ENCODE results near the gene PIMREG. TPM values are rescaled to one million over a fixed set of nuclear protein-coding genes. Genes with fewer than 3 reads are reported as not detected.
"Not testable (repeated sequence)": the region's sequence is repeated elsewhere in the genome, so short reads cannot be mapped to it uniquely, and the experiment has no call there.

The PIMREG gene
- total RNA-seq, 1 donor from 2014 or later, result 0.19 TPM

DNA sequence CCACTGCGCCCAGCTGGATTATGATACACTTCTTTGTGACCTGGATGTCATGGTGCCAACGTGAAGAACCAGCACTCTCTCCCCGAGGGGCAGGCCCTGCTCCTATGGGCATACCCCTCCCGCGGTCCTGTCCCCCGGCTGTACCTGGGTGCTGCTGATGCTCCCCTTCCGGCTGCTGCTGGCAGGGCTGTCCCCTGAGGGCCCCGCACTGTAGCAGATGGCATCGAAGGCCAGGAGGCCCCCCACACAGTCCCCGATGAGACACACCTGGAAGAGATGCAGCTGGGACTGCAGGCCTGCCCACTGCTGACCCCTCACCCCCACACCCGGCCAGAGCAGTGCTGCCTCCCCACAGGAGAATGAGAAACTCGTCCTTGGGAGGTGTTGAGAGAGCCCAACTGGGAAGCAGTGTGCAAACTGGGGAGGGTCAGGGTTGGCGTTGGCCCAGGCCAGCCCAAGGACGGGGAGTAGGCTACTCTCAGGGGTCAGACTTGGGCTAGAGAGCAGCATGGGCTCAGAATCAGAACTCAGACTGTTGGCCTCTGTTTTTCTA is 33.7 kb downstream of the PIMREG start:
- Histone ChIP-seq H3K27me3 (ENCODE audit: low read depth) (peaks cover 40% of the 10 kb centered on the region), H3K4me3 (no peak overlapping the region), H3K4me1 (no peaks in the 10 kb centered on the region), H3K9me3 (replicated peaks) (no peaks in the 10 kb centered on the region), H3K27ac (replicated peaks) (no peak overlapping the region), H3K36me3 (no peaks in the 10 kb centered on the region)
- no peak for DNase-seq
- intact Hi-C loops (cut with micrococcal nuclease), result no loop called here
- TF ChIP-seq, protein P1, sequence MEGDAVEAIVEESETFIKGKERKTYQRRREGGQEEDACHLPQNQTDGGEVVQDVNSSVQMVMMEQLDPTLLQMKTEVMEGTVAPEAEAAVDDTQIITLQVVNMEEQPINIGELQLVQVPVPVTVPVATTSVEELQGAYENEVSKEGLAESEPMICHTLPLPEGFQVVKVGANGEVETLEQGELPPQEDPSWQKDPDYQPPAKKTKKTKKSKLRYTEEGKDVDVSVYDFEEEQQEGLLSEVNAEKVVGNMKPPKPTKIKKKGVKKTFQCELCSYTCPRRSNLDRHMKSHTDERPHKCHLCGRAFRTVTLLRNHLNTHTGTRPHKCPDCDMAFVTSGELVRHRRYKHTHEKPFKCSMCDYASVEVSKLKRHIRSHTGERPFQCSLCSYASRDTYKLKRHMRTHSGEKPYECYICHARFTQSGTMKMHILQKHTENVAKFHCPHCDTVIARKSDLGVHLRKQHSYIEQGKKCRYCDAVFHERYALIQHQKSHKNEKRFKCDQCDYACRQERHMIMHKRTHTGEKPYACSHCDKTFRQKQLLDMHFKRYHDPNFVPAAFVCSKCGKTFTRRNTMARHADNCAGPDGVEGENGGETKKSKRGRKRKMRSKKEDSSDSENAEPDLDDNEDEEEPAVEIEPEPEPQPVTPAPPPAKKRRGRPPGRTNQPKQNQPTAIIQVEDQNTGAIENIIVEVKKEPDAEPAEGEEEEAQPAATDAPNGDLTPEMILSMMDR (IDR thresholded peaks at IDR 0.05; ENCODE audit: borderline replicate concordance), result no peak

DNA sequence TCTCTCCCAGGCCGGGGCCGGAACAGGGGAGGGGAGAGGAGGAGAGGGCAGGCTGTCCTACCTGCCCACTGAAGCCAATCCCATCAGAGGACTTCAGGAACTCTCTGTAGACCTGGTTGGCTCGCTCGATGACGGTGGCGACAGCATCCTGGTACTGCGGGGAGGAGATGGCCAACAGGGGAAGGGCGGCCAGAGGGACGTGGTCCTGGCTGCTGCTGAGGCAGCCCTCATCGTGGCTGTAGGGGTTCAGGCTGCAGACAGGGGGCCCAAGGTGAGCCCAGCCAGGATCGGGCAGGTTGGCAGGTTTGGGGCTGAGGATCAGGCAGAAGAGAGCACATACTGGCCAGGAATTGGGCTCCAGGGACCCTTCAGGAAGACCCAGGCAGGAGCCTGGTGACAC is 34.2 kb downstream of the PIMREG start:
- DNase-seq, result no peak
- intact Hi-C loops (cut with micrococcal nuclease), result no loop called here

DNA sequence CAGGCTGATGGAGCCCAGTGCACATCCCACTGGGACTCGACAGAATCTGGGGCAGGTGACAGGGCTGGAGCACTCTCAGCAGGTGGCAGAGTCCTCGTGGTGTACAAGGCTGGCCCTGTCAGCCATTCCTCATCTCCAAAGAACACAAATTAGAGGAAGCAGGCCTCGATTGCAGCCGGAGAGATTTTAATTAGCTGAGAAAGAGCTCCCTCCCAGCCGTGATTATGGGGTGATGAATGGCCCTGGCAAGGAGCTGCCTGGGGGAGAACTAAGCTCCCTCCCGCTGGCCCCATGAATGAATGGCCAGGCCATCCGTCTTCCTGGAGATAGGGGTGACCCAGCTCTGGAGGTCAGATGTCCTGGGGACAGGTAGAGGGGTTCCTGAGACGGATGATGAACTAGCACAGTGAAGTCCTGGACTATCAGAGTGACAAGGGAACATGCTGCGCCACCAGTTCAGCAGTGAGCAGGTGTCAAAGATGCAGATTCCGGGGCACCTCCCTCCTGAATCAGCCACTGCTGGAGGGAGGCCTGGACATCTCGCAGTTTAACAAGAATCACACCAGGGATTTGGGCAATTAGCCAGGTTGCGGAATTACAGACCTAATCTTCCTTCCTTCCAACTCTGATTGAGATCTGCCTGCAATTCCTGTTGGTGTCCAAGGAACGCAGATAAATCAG is 35.5 kb downstream of the PIMREG start:
- Histone ChIP-seq H3K4me3 (no peak overlapping the region), H3K27ac (replicated peaks) (no peak overlapping the region), H3K4me1 (no peaks in the 10 kb centered on the region), H3K27me3 (ENCODE audit: low read depth) (peaks cover 48% of the 10 kb centered on the region), H3K9me3 (replicated peaks) (no peaks in the 10 kb centered on the region), H3K36me3 (no peaks in the 10 kb centered on the region)
- TF ChIP-seq, protein P1 (IDR thresholded peaks at IDR 0.05; ENCODE audit: borderline replicate concordance), result no peak
- DNase-seq, result no peak
- intact Hi-C loops (cut with micrococcal nuclease), result no loop called here

More for the DNA sequence above, 34.2 kb downstream of the PIMREG start:
- TF ChIP-seq, protein P1 (IDR thresholded peaks at IDR 0.05; ENCODE audit: borderline replicate concordance), result no peak
- Histone ChIP-seq H3K9me3 (replicated peaks) (no peaks in the 10 kb centered on the region), H3K27me3 (ENCODE audit: low read depth) (peaks cover 40% of the 10 kb centered on the region), H3K36me3 (no peaks in the 10 kb centered on the region), H3K4me3 (no peak overlapping the region), H3K4me1 (no peaks in the 10 kb centered on the region), H3K27ac (replicated peaks) (no peak overlapping the region)

DNA sequence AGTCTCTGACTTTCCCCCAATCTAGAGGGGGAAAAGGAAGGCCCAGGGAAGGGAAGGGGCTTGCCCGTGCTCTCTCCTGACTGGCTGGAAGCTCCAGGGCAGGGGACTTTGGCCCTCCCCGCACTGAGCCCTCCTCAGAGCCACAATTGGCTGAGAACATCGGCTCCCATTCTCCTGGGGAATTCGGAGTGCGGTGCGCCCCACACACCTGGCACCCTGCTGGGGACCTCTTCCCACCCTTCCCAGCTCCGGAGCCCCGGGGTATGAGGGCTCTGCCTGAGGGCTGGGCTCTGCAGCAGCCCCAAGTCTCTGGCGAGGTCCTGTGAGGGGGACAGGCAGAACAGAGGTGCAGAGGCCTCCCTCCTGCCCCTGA is 36.0 kb downstream of the PIMREG start:
- no peaks in the 10 kb centered on the region for H3K9me3 ChIP-seq (replicated peaks)
- intact Hi-C loops (cut with micrococcal nuclease), result no loop called here
- no peak overlapping the region for H3K27ac ChIP-seq (replicated peaks)
- no peak for DNase-seq
- H3K27me3 ChIP-seq (ENCODE audit: low read depth), result peaks cover 52% of the 10 kb centered on the region
- TF ChIP-seq, protein P1 (IDR thresholded peaks at IDR 0.05; ENCODE audit: borderline replicate concordance), result no peak
- H3K4me3 ChIP-seq, result no peak overlapping the region
- H3K4me1 ChIP-seq, result no peaks in the 10 kb centered on the region
- no peaks in the 10 kb centered on the region for H3K36me3 ChIP-seq

DNA sequence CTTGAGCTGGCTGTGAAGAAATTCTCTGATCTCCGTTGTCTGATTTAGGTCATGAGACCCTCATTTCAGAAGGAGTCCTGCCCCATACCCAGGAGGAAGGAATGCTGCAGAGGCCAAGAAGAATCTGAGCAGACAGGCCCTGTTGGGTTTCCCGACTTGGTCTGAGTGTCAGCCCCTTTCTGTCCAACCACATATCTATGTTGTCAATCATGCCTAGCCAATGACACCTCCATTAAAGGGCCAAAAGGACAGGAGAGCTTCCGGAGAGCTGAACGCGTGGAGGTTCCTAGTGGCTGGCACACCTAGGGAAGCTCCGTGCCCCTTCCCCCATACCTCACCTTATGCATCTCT is 37.8 kb downstream of the PIMREG start:
- intact Hi-C loops (cut with micrococcal nuclease), result no loop called here
- no peak for DNase-seq

DNA sequence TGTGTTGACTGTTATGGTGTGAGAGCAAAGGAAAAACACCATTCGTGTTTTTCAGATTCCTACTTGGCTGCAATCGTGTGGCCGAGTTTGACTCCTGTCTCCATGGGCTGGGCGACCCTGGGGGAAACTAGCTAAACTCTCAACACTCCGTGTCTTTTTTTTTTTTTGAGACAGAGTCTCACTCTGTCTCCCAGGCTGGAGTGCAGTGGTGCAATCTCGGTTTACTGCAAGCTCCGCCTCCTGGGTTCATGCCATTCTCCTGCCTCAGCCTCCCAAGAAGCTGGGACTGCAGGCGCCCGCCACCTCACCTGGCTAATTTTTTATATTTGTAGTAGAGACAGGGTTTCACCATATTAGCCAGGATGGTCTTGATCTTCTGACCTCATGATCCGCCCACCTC is 38.5 kb downstream of the PIMREG start:
- H3K9me3 ChIP-seq (replicated peaks); H3K36me3 ChIP-seq; H3K4me3 ChIP-seq; DNase-seq; H3K4me1 ChIP-seq; intact Hi-C loops (cut with micrococcal nuclease); H3K27ac ChIP-seq (replicated peaks): not testable (repeated sequence)
- peaks cover 75% of the 10 kb centered on the region for H3K27me3 ChIP-seq (ENCODE audit: low read depth)

More for the DNA sequence above, 37.8 kb downstream of the PIMREG start:
- Histone ChIP-seq H3K27ac (replicated peaks) (no peak overlapping the region), H3K4me1 (no peaks in the 10 kb centered on the region), H3K9me3 (replicated peaks) (no peaks in the 10 kb centered on the region), H3K27me3 (ENCODE audit: low read depth) (peaks cover 69% of the 10 kb centered on the region), H3K4me3 (no peak overlapping the region), H3K36me3 (no peaks in the 10 kb centered on the region)
- TF ChIP-seq, protein P1 (IDR thresholded peaks at IDR 0.05; ENCODE audit: borderline replicate concordance), result no peak

Measured in left ventricle myocardium inferior (tissue), 1 donor.